OCI-LY7 (cell line): ENCODE data around the gene NPIPB6. TPM values are rescaled to one million over a fixed set of nuclear protein-coding genes. Genes with fewer than 3 reads are reported as not detected.

Experiments used
- BruUV-seq: library from RNA; stranded (reverse); fragments of 400-500 nt; replicated peaks from 2 replicates; lab custom pipeline; 2021; lab: Mats Ljungman, UMichigan
- CTCF ChIA-PET: fragments of 300-600 bp; sonication (Branson Sonifier 250); formaldehyde crosslinking; loops from one replicate; lab custom pipeline; 2022; ENCODE audit warnings: antibody characterized with exemption; ENCODE audit not compliant: unreplicated experiment; lab: Charles Lee
- POLR2A ChIA-PET: fragments of 300-600 bp; sonication (Branson Sonifier 250); formaldehyde crosslinking; loops from one replicate; lab custom pipeline; 2022; ENCODE audit warnings: antibody characterized with exemption; lab: Charles Lee
- DNase-seq: peaks from one replicate; pipeline ENCODE4 v3.0.0-alpha.2; 2015; ENCODE audit warnings: low spot score
- H2AFZ ChIP-seq: fragments of 200-600 bp; sonication (generic), shearing (Covaris generic); 2 replicates; pipeline ENCODE4 v1.6.1; 2014; ENCODE audit warnings: mild to moderate bottlenecking, antibody characterized with exemption, low read length, moderate library complexity
- H3K27ac ChIP-seq: fragments of 200-600 bp; sonication (generic); 2 replicates; pipeline ENCODE4 v1.5.1; 2014; ENCODE audit warnings: mixed run types, low read depth, mild to moderate bottlenecking, moderate library complexity, low read length, inconsistent platforms; ENCODE audit not compliant: poor library complexity, severe bottlenecking
- H3K36me3 ChIP-seq: fragments of 200-600 bp; sonication (generic); 2 replicates; pipeline ENCODE4 v1.6.1; 2014; ENCODE audit warnings: mild to moderate bottlenecking, antibody characterized with exemption, low read length, moderate library complexity, mixed read lengths; ENCODE audit not compliant: insufficient read depth
- H3K4me1 ChIP-seq: fragments of 200-600 bp; sonication (generic); 2 replicates; pipeline ENCODE4 v1.5.1; 2014; ENCODE audit warnings: mild to moderate bottlenecking, low read length; ENCODE audit not compliant: insufficient read depth, poor library complexity, severe bottlenecking
- H3K4me2 ChIP-seq: fragments of 200-600 bp; sonication (generic); 2 replicates; pipeline ENCODE4 v1.6.1; 2014; ENCODE audit warnings: mild to moderate bottlenecking, low read length
- H3K4me3 ChIP-seq: fragments of 200-600 bp; sonication (generic); 2 replicates; pipeline ENCODE4 v1.5.1; 2014; ENCODE audit warnings: mild to moderate bottlenecking, low read depth, low read length; ENCODE audit not compliant: poor library complexity, severe bottlenecking
- H3K79me2 ChIP-seq: fragments of 200-600 bp; sonication (generic); 2 replicates; pipeline ENCODE4 v1.6.1; 2016; ENCODE audit warnings: low read depth, mild to moderate bottlenecking, low read length, moderate library complexity, mixed read lengths; ENCODE audit not compliant: insufficient read depth
- H3K9me2 ChIP-seq: fragments of 200-600 bp; sonication (generic); 2 replicates; pipeline ENCODE4 v1.6.1; 2016; ENCODE audit warnings: mild to moderate bottlenecking, low read length, mixed read lengths; ENCODE audit not compliant: insufficient read depth
- H3K9me3 ChIP-seq: fragments of 200-600 bp; sonication (generic); 2 replicates; pipeline ENCODE4 v1.6.1; 2014; ENCODE audit warnings: mild to moderate bottlenecking, mixed run types, low read length, mixed read lengths
- H4K20me1 ChIP-seq: fragments of 200-600 bp; sonication (generic); 2 replicates; pipeline ENCODE4 v1.6.1; 2014; ENCODE audit warnings: mild to moderate bottlenecking, antibody characterized with exemption, low read length, moderate library complexity, mixed read lengths; ENCODE audit not compliant: insufficient read depth
- EZH2phosphoT487 ChIP-seq: fragments of 200-600 bp; sonication (generic); IDR thresholded peaks from 2 replicates; pipeline ENCODE4 v1.6.1; 2018; ENCODE audit warnings: low read depth, borderline replicate concordance, mild to moderate bottlenecking, mixed run types, antibody characterized with exemption, low read length, moderate library complexity, mixed read lengths
- intact Hi-C: fragments of 100-400 bp; cut with micrococcal nuclease; formaldehyde crosslinking; loops from one replicate; pipeline ENCODE4 v1.10.0; 2022; ENCODE audit not compliant: unreplicated experiment
- total RNA-seq, 2 experiments: library from RNA; depleted of rRNA in 1 of 2; stranded (reverse); fragments of >200 nt in 1 of 2; shearing (Covaris generic) in 1 of 2; gene quantifications; 2 replicates each; pipeline ENCODE4 v1.2.3, GENCODE V29; 2014 to 2022
- TF ChIP-seq, protein P1 (sequence below): fragments of 200-600 bp; sonication (generic); conservative IDR thresholded peaks from 2 replicates; pipeline ENCODE4 v1.5.1; 2014; ENCODE audit warnings: mild to moderate bottlenecking, antibody characterized with exemption, low read length, moderate library complexity, mixed read lengths

The NPIPB6 gene
- total RNA-seq, 2 experiments from 2014 or later, result 5.3 to 16.1 TPM

DNA sequence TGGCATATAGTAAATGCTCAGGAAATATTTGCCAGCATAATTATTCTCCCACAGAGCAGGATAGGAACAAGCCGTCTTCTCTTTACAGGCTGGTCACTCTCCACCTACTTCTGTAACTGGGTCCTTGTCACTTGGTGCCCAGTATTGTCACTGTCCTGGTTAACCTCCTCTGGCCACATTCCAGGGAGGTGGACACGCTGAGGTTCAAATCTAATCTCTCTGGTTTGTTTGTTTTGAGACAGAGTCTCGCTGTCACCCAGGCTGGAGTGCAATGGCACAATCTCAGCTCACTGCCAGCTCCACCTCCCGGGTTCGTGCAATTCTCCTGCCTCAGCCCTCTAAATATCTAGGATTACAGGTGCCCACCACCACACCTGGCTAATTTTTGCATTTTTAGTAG is 55.4 kb downstream of the NPIPB6 start:
- intact Hi-C loops, result no loop called here
- no peaks in the 10 kb centered on the region for H3K79me2 ChIP-seq
- TF ChIP-seq EZH2phosphoT487, result no peak
- TF ChIP-seq, protein P1, sequence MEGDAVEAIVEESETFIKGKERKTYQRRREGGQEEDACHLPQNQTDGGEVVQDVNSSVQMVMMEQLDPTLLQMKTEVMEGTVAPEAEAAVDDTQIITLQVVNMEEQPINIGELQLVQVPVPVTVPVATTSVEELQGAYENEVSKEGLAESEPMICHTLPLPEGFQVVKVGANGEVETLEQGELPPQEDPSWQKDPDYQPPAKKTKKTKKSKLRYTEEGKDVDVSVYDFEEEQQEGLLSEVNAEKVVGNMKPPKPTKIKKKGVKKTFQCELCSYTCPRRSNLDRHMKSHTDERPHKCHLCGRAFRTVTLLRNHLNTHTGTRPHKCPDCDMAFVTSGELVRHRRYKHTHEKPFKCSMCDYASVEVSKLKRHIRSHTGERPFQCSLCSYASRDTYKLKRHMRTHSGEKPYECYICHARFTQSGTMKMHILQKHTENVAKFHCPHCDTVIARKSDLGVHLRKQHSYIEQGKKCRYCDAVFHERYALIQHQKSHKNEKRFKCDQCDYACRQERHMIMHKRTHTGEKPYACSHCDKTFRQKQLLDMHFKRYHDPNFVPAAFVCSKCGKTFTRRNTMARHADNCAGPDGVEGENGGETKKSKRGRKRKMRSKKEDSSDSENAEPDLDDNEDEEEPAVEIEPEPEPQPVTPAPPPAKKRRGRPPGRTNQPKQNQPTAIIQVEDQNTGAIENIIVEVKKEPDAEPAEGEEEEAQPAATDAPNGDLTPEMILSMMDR, result no peak
- H4K20me1 ChIP-seq, result no peaks in the 10 kb centered on the region
- no peak overlapping the region for H3K27ac ChIP-seq
- ChIA-PET CTCF (no interaction called here), POLR2A (no interaction called here)
- H2AFZ ChIP-seq, result no peak overlapping the region
- no peak for DNase-seq
- BruUV-seq, result no TSS peak
- H3K9me3 ChIP-seq, result no peaks in the 10 kb centered on the region
- no peak overlapping the region for H3K4me3 ChIP-seq
- H3K36me3 ChIP-seq, result no peaks in the 10 kb centered on the region
- H3K9me2 ChIP-seq, result no peaks in the 10 kb centered on the region
- H3K4me1 ChIP-seq, result no peaks in the 10 kb centered on the region
- H3K4me2 ChIP-seq, result no peak overlapping the region

DNA sequence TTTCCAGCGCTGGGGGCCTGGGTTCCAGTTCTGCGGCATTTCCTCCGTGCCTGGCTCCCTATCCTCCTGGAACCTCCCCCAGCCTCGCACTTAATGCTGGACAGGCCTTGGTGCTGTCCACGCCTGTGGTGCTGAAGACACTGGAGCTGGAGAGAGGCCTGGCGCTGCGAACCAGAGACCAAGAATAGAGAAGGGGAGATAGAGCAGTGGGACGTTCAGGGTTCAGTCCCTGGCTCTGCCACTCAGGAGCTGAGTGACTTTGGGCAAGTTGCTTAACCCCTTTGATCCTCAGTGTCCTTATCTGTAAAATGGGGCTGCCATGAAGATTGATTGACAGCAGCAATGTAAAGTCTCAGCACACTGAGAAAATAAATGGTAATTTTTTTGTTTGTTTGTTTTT is 59.1 kb downstream of the NPIPB6 start:
- no peaks in the 10 kb centered on the region for H3K9me3 ChIP-seq
- H3K4me2 ChIP-seq, result no peak overlapping the region
- H2AFZ ChIP-seq, result no peak overlapping the region
- H3K79me2 ChIP-seq, result no peaks in the 10 kb centered on the region
- no peaks in the 10 kb centered on the region for H4K20me1 ChIP-seq
- TF ChIP-seq, protein P1, result no peak
- TF ChIP-seq EZH2phosphoT487, result no peak
- POLR2A ChIA-PET, result no interaction called here
- no peaks in the 10 kb centered on the region for H3K4me1 ChIP-seq
- no peak overlapping the region for H3K4me3 ChIP-seq
- no peak overlapping the region for H3K27ac ChIP-seq
- DNase-seq, result no peak
- intact Hi-C loops, result no loop called here
- H3K36me3 ChIP-seq, result no peaks in the 10 kb centered on the region
- H3K9me2 ChIP-seq, result no peaks in the 10 kb centered on the region
- no TSS peak for BruUV-seq
- CTCF ChIA-PET, result no interaction called here

DNA sequence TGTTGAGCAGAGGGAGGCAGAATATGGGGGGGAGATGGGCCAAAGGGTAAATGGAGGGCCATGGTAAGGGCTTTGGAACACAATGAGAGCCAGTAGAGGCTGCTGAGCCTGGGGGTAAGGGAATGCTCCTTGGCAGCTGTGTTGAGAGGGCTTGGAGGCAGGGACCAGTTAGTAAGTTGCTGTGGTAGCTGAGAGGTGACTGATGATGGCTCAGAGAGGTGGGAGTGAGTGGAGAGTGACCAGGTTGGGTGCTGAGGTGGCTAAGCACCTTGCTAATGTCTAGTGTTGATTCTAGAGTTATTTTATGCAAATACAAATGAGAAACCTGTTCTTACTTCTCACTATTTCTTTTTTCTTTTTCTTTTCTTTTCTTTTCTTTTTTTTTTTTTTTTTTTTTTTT is 60.2 kb downstream of the NPIPB6 start:
- H3K4me2 ChIP-seq, result no peak overlapping the region
- no peak for TF ChIP-seq EZH2phosphoT487
- TF ChIP-seq, protein P1, result no peak
- ChIA-PET CTCF (no interaction called here), POLR2A (no interaction called here)
- no peaks in the 10 kb centered on the region for H4K20me1 ChIP-seq
- DNase-seq, result no peak
- no peaks in the 10 kb centered on the region for H3K36me3 ChIP-seq
- no peaks in the 10 kb centered on the region for H3K79me2 ChIP-seq
- no peak overlapping the region for H3K4me3 ChIP-seq
- no TSS peak for BruUV-seq
- intact Hi-C loops, result no loop called here
- H3K9me2 ChIP-seq, result no peaks in the 10 kb centered on the region
- no peaks in the 10 kb centered on the region for H3K9me3 ChIP-seq
- no peak overlapping the region for H2AFZ ChIP-seq
- no peaks in the 10 kb centered on the region for H3K4me1 ChIP-seq
- H3K27ac ChIP-seq, result no peak overlapping the region
